GM12892 (cell line): Measurements from ENCODE around the gene NCAPH2.
"Not testable (repeated sequence)": the region's sequence is repeated elsewhere in the genome, so short reads cannot be mapped to it uniquely, and the experiment has no call there.

Experiments used
- DNase-seq: peaks from one replicate; pipeline ENCODE4 v3.0.0; 2011; ENCODE audit not compliant: insufficient read length
- FAIRE-seq: peaks from 2 replicates; lab custom pipeline; 2011; peaks lifted over from hg19 to GRCh38; lab: Jason Lieb, UNC
- POLR2A ChIP-seq: IDR thresholded peaks from 2 replicates; pipeline ENCODE4 v1.6.1; 2011; ENCODE audit warnings: low read depth, low read length, control low read depth
- POLR2AphosphoS5 ChIP-seq: IDR thresholded peaks from 2 replicates; pipeline ENCODE4 v1.6.1; 2011; ENCODE audit warnings: low read depth, low read length, control low read depth
- TAF1 ChIP-seq: IDR thresholded peaks from 2 replicates; pipeline ENCODE4 v1.6.1; 2011; ENCODE audit warnings: low read depth, mild to moderate bottlenecking, control low read depth, low read length, borderline replicate concordance

The NCAPH2 gene

GRCh38 chr22:50541667-50542026 lies 33.6 kb downstream of the NCAPH2 start:
- FAIRE-seq, result peak; percentile 88
- TF ChIP-seq TAF1, result 0 out of 2 replicates have a peak, but pooled peaks have one; percentile 37
- DNase-seq, result not testable (repeated sequence)

- peak; percentile 63 for DNase-seq
- TF ChIP-seq POLR2AphosphoS5 (peak; percentile 80), POLR2A (peak; percentile 71; the same call in 1 of the 2 replicates), TAF1 (no peak)
- FAIRE-seq, result peak; percentile 96
Measured at GRCh38 chr22:50542416-50542927, 34.4 kb downstream of the NCAPH2 start.

GRCh38 chr22:50544078-50544745 lies 36.2 kb downstream of the NCAPH2 start:
- FAIRE-seq (peak; percentile 95), DNase-seq (peak; percentile 78)
- TF ChIP-seq POLR2AphosphoS5, result no peak
- no peak for TF ChIP-seq TAF1
- 0 out of 2 replicates have a peak, but pooled peaks have one; percentile 14 for TF ChIP-seq POLR2A

GRCh38 chr22:50544746-50545253 lies 36.8 kb downstream of the NCAPH2 start:
- TF ChIP-seq POLR2AphosphoS5 (no peak), TAF1 (no peak), POLR2A (no peak)
- peak; percentile 27 for FAIRE-seq
- no peak for DNase-seq

GRCh38 chr22:50545522-50546325 lies 37.7 kb downstream of the NCAPH2 start, which contains the start of gene KLHDC7B:
Gene KLHDC7B, plus strand, starts transcription at chr22:50545899. Its CDS starts 345 bp downstream, at chr22:50546244.
- DNase-seq, result no peak
- no peak for TF ChIP-seq POLR2A
- no peak for TF ChIP-seq TAF1
- no peak for TF ChIP-seq POLR2AphosphoS5
- no peak for FAIRE-seq

GRCh38 chr22:50546326-50547262 lies 38.6 kb downstream of the NCAPH2 start:
- no peak for FAIRE-seq
- TF ChIP-seq POLR2AphosphoS5, result no peak
- TF ChIP-seq TAF1, result no peak
- TF ChIP-seq POLR2A, result no peak
- DNase-seq, result no peak

- TF ChIP-seq POLR2A (no peak), TAF1 (no peak), POLR2AphosphoS5 (no peak)
- DNase-seq, result no peak
- FAIRE-seq, result no peak
Measured at GRCh38 chr22:50547263-50547985, 39.4 kb downstream of the NCAPH2 start.

- FAIRE-seq (peak; percentile 64), DNase-seq (peak; percentile 77)
- no peak for TF ChIP-seq TAF1
- no peak for TF ChIP-seq POLR2AphosphoS5
- TF ChIP-seq POLR2A, result no peak; the same call in 1 of the 2 replicates
Measured at GRCh38 chr22:50548040-50548920, 40.3 kb downstream of the NCAPH2 start.

GRCh38 chr22:50548921-50549790 lies 41.1 kb downstream of the NCAPH2 start:
- DNase-seq (peak; percentile 64), FAIRE-seq (no peak)
- TF ChIP-seq TAF1, result no peak
- no peak for TF ChIP-seq POLR2AphosphoS5
- TF ChIP-seq POLR2A, result no peak
